Measurements from ENCODE around the gene TTC17.

- TF ChIP-seq TAF1 (IDR thresholded peaks at IDR 0.05; ENCODE audit: borderline replicate concordance, insufficient read depth, low read length), result no peak
- TF ChIP-seq POLR2AphosphoS5 (IDR thresholded peaks at IDR 0.05; ENCODE audit: low read depth, low read length), result no peak
- TF ChIP-seq FOXP2 (optimal IDR thresholded peaks at IDR 0.05; ENCODE audit: borderline replicate concordance, extremely low read depth, extremely low read length, insufficient read depth), result no peak
- no peak for TF ChIP-seq SIN3A (IDR thresholded peaks at IDR 0.05; ENCODE audit: borderline replicate concordance, insufficient read depth, low read length)
- TF ChIP-seq REST (IDR thresholded peaks at IDR 0.05; ENCODE audit: insufficient read depth in 1 of 2, low read depth in 2 of 2, low read length in 2 of 2), result no peak
Measured at GRCh38 chr11:43505171-43505570, 146.5 kb downstream of the TTC17 start.

All from PFSK-1 (cell line).